Stomach smooth muscle (tissue), 2 donors: ENCODE results near the gene CDC6.

Experiments used
- H3K27ac ChIP-seq: one replicate; pipeline ENCODE4 v1.7.0; 2013; ENCODE audit warnings: mild to moderate bottlenecking, low read length, inconsistent platforms
- H3K27me3 ChIP-seq, 2 donors: one replicate each; pipeline ENCODE4 v1.7.0; 2013; ENCODE audit warnings: low read length in 2 of 2; ENCODE audit not compliant: insufficient read depth in 2 of 2, control insufficient read depth in 1 of 2
- H3K36me3 ChIP-seq, 2 donors: one replicate each; pipeline ENCODE4 v1.7.0; 2013; ENCODE audit warnings: low read length in 2 of 2; ENCODE audit not compliant: control insufficient read depth in 2 of 2, insufficient read depth in 2 of 2
- H3K4me1 ChIP-seq: one replicate; pipeline ENCODE4 v1.7.0; 2013; ENCODE audit warnings: low read length; ENCODE audit not compliant: control insufficient read depth, insufficient read depth
- H3K4me3 ChIP-seq, 2 donors: one replicate each; pipeline ENCODE4 v1.7.0; 2013; ENCODE audit warnings: low read length in 2 of 2
- H3K9ac ChIP-seq, 2 donors: one replicate each; pipeline ENCODE4 v1.7.0; 2013; ENCODE audit warnings: low read length in 2 of 2, mild to moderate bottlenecking in 1 of 2
- H3K9me3 ChIP-seq, 2 donors: one replicate each; pipeline ENCODE4 v1.7.0; 2013; ENCODE audit warnings: low read length in 2 of 2; ENCODE audit not compliant: control insufficient read depth in 2 of 2
- donor health status: healthy.
- donor health status: Pancreatic carcinoma.

The CDC6 gene

DNA sequence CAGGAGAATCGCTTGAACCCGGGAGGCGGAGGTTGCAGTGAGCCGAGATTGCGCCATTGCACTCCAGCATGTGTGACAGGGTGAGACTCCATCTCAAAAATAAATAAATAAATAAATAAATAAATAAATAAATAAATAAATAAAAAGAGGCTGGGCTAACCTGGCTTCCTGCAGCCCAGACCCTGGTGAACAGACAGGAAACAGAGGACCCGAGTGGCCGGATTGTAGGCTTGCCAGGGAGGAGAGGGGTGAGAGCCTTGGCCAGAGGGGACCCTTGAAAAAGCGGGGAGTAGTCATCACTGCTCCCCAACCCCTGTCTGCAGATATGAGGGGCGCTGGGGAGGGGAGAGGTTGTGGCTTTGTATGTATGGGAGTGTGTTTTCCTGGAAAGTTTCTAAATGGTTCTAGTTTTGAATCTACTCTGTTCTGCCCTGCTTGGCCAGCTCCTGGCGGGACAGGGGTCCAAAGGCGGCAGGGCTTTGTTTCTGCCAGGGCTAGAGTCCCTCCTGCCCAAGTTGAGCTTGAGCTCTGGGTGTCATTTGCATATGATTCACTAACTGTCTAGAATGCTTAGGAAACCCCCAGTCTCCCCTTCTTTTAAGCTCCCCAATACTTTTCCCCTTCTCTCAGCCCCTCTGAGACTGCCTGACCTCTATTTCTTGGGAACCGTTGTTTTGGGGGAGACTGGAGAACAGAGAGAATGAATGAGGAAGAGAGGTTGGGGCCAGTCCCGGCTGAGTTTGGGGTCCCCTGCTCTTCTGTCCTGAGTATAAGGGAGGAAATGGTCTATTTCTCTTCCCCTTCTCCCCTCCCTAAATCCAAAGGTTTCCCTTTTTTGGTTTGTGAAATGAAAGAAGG is 37.7 kb downstream of the CDC6 start:
- Histone ChIP-seq H3K4me1 (peaks cover 80% of the 10 kb centered on the region), H3K27ac (peak overlapping the region; percentile 46), H3K4me3 (peak overlapping the region in 1 of 2 donors; percentile 29), H3K36me3 (no peaks in the 10 kb centered on the region), H3K9me3 (no peaks in the 10 kb centered on the region), H3K9ac (no peak overlapping the region), H3K27me3 (no peaks in the 10 kb centered on the region)

DNA sequence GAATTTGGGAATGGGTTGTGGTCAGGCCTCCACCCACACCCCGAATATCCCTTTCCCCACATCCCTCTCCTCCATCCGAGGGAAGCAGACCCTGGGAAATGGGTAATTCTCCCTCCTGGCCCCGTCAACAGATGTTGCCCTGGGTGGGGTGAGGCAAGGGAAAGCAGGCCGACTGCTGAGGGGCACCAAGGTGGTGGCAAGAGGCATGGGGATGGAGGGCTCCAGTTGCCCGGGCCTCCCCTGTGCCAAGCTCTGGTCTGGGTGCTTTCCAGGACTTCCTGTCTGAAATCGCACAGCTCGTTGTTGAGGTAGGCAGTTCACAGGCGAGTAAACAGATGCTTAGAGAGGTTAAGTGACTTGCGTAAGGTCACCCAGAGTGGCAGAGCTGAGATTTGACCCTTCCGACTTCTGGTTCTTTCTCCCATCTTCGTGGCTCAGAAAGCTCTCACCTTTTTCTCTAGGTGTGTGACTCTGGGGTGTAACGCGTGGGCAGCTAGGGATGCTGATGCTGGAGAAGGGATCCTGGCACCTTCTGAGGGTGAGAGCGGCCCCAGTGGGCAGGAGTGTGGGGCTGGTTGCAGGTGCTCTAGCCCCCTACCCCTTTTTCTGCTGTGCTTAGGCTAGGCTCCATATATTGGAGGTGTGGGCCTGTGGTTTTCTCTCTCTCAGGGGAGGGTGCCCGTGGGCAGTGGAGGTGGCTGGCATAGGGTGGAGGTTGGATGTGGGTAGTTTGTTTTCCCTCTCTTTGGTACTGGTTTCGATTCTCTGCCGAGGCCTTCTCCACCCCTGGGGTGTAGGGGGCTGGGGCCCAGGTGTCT is 38.5 kb downstream of the CDC6 start:
- no peak overlapping the region for H3K9ac ChIP-seq
- H3K36me3 ChIP-seq = peaks cover 0 to 5% of the 10 kb centered on the region in 2 donors
- H3K4me3 ChIP-seq = peak overlapping the region in 1 of 2 donors; percentile 29
- peaks cover 80% of the 10 kb centered on the region for H3K4me1 ChIP-seq
- H3K27me3 ChIP-seq = no peaks in the 10 kb centered on the region
- H3K27ac ChIP-seq = peak overlapping the region; percentile 46
- H3K9me3 ChIP-seq = no peaks in the 10 kb centered on the region

DNA sequence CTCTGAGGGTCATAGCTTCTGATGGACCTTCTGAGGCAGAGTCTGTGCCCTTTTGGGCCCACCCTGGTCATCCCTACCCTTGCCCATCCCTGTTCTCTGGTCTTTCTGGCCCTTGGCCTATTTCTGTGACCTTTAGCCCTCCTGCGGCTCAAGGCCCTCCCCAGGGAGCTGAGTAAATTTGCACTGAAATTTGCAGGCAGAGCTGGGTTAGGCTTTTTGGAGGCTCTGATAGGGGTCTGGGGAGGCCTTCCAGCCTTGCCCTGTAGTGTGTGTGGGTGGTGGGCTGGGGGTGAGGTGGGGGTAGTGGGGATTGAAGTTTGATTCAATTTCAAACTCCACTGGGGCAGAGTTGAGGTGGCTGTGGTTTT is 39.1 kb downstream of the CDC6 start:
- Histone ChIP-seq H3K27ac (peak overlapping the region; percentile 46), H3K9me3 (no peaks in the 10 kb centered on the region), H3K36me3 (peaks cover 0 to 5% of the 10 kb centered on the region in 2 donors), H3K27me3 (no peaks in the 10 kb centered on the region), H3K4me1 (peaks cover 80% of the 10 kb centered on the region), H3K4me3 (peak overlapping the region in 1 of 2 donors; percentile 22), H3K9ac (no peak overlapping the region)

DNA sequence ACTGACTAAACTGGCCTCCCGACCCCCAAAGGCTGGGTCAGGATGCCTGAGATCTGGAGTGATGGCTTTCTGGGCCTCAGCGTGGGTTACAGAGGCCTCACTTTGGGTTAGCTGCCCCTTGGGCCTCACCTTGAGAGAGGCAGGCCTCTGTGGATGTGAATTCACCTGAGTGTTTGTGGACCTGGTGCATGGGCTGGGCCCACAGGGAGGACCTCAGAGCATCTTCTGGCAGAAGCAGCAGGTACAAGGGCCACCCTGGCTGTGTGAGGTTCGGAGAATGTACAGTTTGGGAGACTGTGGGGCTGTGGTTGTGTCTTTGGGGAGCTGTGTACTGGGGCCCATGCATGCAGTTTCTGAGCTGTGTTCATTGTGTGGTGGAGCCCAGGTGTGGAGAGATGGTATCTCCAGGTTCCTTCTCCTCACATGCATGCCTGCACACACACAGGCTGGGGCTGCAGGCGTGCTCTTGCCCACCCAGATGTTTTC is 39.6 kb downstream of the CDC6 start:
- H3K36me3 ChIP-seq = peaks cover 0 to 5% of the 10 kb centered on the region in 2 donors
- H3K9me3 ChIP-seq = no peaks in the 10 kb centered on the region
- peaks cover 80% of the 10 kb centered on the region for H3K4me1 ChIP-seq
- H3K9ac ChIP-seq = no peak overlapping the region
- H3K27me3 ChIP-seq = no peaks in the 10 kb centered on the region
- no peak overlapping the region for H3K4me3 ChIP-seq
- H3K27ac ChIP-seq = peak overlapping the region; percentile 46

DNA sequence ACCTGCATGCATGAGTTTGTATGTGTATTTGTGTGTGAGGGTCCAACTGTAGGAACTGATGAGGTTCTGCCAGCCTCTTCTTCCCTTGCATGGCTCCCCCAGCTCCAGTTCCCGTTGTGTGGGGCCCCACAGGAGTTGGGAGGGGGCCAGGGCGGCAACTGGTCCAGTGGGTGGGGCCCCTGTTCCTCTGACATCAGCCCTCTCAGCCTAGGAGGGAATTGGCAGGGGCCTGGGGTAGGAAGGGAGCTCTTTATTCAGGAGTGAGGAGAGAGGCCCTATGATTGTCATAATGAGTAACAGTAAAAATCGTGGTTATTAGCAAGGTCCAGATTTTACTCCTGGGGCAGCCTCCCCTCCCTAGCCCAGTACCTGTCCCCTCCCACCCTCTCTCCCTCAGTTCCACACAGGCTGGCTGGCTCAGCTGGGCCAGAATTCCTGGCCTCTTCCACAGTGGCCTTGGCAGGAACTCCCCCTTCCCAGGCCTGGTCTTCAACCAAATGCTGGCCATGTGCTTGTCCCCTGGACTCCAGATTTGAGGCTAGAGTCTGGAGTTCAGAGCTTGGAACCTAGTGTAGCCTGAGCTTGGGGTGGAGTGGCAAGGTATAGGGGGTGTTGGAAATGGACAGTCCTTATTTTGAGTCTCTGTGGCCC is 40.2 kb downstream of the CDC6 start:
- H3K27ac ChIP-seq = peak overlapping the region; percentile 46
- peak overlapping the region in 1 of 2 donors; percentile 20 for H3K9ac ChIP-seq
- no peak overlapping the region for H3K4me3 ChIP-seq
- H3K9me3 ChIP-seq = no peaks in the 10 kb centered on the region
- H3K36me3 ChIP-seq = peaks cover 0 to 5% of the 10 kb centered on the region in 2 donors
- H3K4me1 ChIP-seq = peaks cover 80% of the 10 kb centered on the region
- no peaks in the 10 kb centered on the region for H3K27me3 ChIP-seq

DNA sequence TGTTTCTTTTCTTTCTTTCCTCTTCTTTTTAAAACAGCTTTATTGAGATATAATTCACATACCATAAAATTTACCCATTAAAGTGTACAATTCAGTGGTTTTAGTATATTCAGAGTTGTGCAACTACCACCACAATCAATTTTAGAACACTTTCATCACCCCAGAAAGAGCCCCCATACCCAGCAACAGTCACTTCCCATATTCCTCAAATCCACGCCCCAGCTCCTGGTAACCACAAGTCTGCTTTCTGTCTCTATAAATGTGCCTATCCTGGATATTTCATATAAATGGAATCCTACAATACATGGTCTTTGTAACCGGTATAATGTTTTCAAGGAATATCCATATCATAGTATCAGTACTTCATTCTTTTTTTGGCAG is 40.7 kb downstream of the CDC6 start:
- no peak overlapping the region for H3K9ac ChIP-seq
- peaks cover 80% of the 10 kb centered on the region for H3K4me1 ChIP-seq
- peak overlapping the region; percentile 46 for H3K27ac ChIP-seq
- no peak overlapping the region for H3K4me3 ChIP-seq
- H3K27me3 ChIP-seq = no peaks in the 10 kb centered on the region
- H3K9me3 ChIP-seq = no peaks in the 10 kb centered on the region
- H3K36me3 ChIP-seq = peaks cover 0 to 5% of the 10 kb centered on the region in 2 donors

DNA sequence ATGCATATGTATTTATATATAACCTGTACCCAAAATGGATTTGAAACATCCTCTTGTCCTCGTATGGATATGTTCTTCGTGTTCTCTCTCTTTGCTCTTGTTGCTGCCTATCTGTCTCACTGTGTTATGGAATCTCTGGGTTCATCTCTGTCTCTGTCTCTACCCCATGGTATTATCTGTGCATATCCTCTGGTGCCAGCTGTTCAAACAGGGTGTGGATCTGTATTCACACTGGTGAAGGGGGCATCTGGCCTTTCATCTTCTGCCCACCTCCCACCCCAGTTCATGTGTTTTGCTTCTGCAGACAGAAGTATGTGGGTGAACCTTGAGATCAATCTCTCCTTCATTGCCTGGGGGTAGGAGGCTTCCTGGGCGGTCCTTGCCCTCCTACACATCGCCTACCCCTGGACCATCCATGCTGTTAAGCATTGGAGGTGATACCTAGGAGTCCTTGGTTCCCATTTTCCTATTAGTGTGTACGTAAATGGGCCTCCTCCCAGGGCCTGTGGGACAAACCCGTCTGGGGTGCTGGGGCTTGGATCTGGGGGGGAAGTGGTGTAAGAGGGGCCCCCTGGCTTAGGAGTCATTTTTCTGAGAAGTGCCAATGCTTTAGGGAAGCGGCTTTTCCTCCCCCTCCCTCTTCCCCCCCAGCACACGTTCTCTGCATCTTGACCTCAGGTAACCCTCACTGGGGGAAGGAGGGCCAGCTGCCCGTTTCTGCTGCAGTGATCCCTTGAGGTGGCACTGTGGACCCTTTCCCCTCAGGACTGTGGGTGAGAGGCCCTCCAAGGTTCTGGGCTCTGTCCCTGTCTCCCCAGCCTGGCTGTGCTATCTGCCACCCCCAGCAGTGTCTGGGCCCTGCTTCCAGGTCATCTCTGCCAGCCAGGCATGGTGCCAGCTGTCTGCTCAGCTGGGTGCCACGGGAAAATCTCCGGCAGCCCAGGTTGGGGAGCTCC is 42.4 kb downstream of the CDC6 start:
- Histone ChIP-seq H3K27ac (peak overlapping the region; percentile 84), H3K4me1 (peaks cover 81% of the 10 kb centered on the region), H3K27me3 (no peaks in the 10 kb centered on the region), H3K4me3 (peak overlapping the region; percentile 29 to 36), H3K36me3 (peaks cover 0 to 5% of the 10 kb centered on the region in 2 donors), H3K9me3 (no peaks in the 10 kb centered on the region), H3K9ac (peak overlapping the region in 1 of 2 donors; percentile 62)

DNA sequence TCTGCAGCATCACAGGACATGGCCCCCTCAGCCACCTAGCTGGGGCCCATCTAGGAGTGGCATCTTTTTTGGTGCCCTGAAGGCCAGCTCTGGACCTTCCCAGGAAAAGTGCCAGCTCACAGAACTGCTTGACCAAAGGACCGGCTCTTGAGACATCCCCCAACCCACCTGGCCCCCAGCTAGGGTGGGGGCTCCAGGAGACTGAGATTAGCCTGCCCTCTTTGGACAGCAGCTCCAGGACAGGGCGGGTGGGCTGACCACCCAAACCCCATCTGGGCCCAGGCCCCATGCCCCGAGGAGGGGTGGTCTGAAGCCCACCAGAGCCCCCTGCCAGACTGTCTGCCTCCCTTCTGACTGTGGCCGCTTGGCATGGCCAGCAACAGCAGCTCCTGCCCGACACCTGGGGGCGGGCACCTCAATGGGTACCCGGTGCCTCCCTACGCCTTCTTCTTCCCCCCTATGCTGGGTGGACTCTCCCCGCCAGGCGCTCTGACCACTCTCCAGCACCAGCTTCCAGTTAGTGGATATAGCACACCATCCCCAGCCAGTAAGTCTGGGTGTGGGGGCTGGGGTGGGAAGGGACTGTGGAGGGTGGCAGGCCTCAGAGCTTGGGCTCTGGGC is 43.3 kb downstream of the CDC6 start:
- Histone ChIP-seq H3K9ac (peak overlapping the region in 1 of 2 donors; percentile 62), H3K4me3 (peak overlapping the region; percentile 52 to 57), H3K9me3 (no peaks in the 10 kb centered on the region), H3K4me1 (peaks cover 81% of the 10 kb centered on the region), H3K36me3 (peaks cover 0 to 5% of the 10 kb centered on the region in 2 donors), H3K27me3 (no peaks in the 10 kb centered on the region), H3K27ac (peak overlapping the region; percentile 84)

DNA sequence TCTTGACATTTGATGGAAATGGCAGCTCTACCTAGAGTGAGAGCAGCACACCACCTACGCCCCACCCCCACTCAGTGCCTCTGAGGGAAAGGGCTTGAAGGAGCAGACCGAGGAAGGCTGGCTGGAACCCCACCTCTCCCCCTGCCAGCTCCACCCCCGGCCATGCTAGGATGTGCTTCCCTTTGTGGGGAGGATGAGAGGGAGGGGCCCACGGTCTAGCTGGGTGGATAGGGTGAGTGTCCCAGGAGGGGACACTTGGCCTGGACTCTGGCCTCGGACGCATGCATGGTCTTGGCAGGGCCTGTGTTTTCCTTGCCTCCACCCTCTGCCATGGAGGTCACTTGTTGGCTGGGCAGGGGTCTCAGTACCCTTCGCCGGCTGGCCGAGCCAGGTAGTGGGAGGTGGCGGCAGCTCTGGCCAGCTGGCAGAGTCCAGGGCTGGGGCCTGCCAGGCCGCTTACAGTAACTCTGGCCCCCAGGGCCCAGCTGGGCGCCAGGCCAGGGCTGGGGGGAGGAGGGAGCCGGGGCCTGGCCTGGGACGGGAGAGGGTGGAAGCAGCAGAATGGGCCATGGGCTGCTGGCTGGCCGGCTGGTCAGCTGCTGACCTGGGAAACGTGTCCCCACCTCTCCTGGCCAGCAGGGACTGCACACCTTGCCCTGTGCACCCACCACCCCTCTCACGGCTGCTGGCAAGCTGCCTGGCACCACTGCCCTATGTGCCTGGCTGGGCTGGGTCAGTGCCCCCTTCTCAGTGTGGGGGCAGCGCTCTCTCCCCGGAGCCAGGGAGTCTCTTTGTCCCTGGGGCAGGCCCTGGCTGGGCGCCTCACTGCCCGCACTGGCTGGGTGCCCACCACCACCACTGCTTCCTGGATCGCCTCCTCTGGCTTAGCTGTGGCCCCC is 44.3 kb downstream of the CDC6 start:
- peaks cover 74% of the 10 kb centered on the region for H3K4me1 ChIP-seq
- H3K4me3 ChIP-seq = peak overlapping the region; percentile 52 to 57
- H3K9me3 ChIP-seq = no peaks in the 10 kb centered on the region
- H3K9ac ChIP-seq = peak overlapping the region; percentile 42 to 62
- H3K27me3 ChIP-seq = no peaks in the 10 kb centered on the region
- peaks cover 0 to 5% of the 10 kb centered on the region in 2 donors for H3K36me3 ChIP-seq
- H3K27ac ChIP-seq = peak overlapping the region; percentile 84
